HFF-Myc (cell line): ENCODE measurements around the gene PTPN14.

Experiments
- DNase-seq: peaks from one replicate; pipeline ENCODE4 v3.0.0-alpha.2; 2011; ENCODE audit warnings: low read depth; ENCODE audit errors: extremely low read depth
- H3K4me3 ChIP-seq: replicated peaks from 2 replicates; pipeline ENCODE4 v1.5.1; 2011; ENCODE audit warnings: low read depth, mild to moderate bottlenecking, control low read depth, low read length
- CTCF ChIP-seq: IDR thresholded peaks from 2 replicates; pipeline ENCODE4 v1.5.1; 2012; ENCODE audit warnings: mild to moderate bottlenecking, low read depth, low read length, control low read depth; ENCODE audit errors: missing control alignments

Gene PTPN14

GRCh38 chr1:214469290-214469689 is 82.1 kb downstream of the PTPN14 start:
- no peak overlapping the region for H3K4me3 ChIP-seq
- no peak for DNase-seq
- no peak for TF ChIP-seq CTCF

- no peak for DNase-seq
- TF ChIP-seq CTCF: no peak
- no peak overlapping the region for H3K4me3 ChIP-seq
These were observed 84.3 kb downstream of the PTPN14 start for GRCh38 chr1:214467078-214467585.

- no peak for TF ChIP-seq CTCF
- DNase-seq: no peak
- H3K4me3 ChIP-seq: no peak overlapping the region
These were observed 84.9 kb downstream of the PTPN14 start for GRCh38 chr1:214466403-214467077.

- no peak for TF ChIP-seq CTCF
- no peak overlapping the region for H3K4me3 ChIP-seq
- no peak for DNase-seq
These were observed 86.7 kb downstream of the PTPN14 start for GRCh38 chr1:214464445-214465287.

- DNase-seq: no peak
- no peak overlapping the region for H3K4me3 ChIP-seq
- no peak for TF ChIP-seq CTCF
These were observed 87.8 kb downstream of the PTPN14 start for GRCh38 chr1:214463596-214463995.

GRCh38 chr1:214462882-214463281 is 88.5 kb downstream of the PTPN14 start:
- no peak for DNase-seq
- no peak for TF ChIP-seq CTCF
- H3K4me3 ChIP-seq: no peak overlapping the region
